Rectal smooth muscle tissue (tissue), 1 donor: ENCODE data around the gene FBXO22.
"Not testable (repeated sequence)": the region's sequence is repeated elsewhere in the genome, so short reads cannot be mapped to it uniquely, and the experiment has no call there.

ENCODE experiments used
- H3K27ac ChIP-seq: one replicate; pipeline ENCODE4 v1.7.0; 2013; ENCODE audit warnings: low read depth, low read length, inconsistent platforms
- H3K27me3 ChIP-seq: one replicate; pipeline ENCODE4 v1.7.0; 2013; ENCODE audit warnings: low read length; ENCODE audit not compliant: control insufficient read depth, insufficient read depth
- H3K36me3 ChIP-seq: one replicate; pipeline ENCODE4 v1.7.0; 2013; ENCODE audit warnings: low read length; ENCODE audit not compliant: control insufficient read depth, insufficient read depth
- H3K4me1 ChIP-seq: one replicate; pipeline ENCODE4 v1.7.0; 2013; ENCODE audit warnings: low read length; ENCODE audit not compliant: control insufficient read depth, insufficient read depth
- H3K4me3 ChIP-seq: one replicate; pipeline ENCODE4 v1.7.0; 2013; ENCODE audit warnings: low read length
- H3K9ac ChIP-seq: one replicate; pipeline ENCODE4 v1.7.0; 2013; ENCODE audit warnings: low read length

Gene FBXO22

DNA sequence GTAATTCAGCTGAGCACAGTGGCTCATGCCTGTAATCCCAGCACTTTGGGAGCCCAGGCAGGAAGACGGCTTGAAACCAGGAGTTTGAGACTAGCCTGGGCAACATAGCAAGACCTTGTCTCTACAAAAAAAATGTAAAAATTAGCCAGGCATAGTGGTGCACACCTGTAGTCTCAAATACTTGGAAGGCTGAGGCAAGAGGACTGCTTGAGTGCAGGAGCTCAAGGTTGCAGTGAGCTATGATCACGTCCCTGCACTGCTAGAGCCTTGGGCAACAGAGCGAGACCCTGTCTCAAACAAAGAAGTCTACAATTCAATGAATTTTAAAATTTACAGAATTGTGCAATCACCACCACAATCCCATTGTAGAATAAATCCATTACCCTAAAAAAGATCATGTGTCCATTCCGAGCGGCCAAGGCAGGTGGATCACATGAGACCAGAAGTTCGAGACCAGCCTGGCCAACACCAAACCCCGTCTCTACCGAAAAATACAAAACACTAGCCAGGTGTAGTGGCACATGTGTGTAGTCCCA is 45.2 kb downstream of the FBXO22 start:
- no peaks in the 10 kb centered on the region for H3K36me3 ChIP-seq
- no peak overlapping the region for H3K4me3 ChIP-seq
- no peaks in the 10 kb centered on the region for H3K4me1 ChIP-seq
- no peak overlapping the region for H3K27ac ChIP-seq
- H3K9ac ChIP-seq = no peak overlapping the region
- H3K27me3 ChIP-seq = no peaks in the 10 kb centered on the region

DNA sequence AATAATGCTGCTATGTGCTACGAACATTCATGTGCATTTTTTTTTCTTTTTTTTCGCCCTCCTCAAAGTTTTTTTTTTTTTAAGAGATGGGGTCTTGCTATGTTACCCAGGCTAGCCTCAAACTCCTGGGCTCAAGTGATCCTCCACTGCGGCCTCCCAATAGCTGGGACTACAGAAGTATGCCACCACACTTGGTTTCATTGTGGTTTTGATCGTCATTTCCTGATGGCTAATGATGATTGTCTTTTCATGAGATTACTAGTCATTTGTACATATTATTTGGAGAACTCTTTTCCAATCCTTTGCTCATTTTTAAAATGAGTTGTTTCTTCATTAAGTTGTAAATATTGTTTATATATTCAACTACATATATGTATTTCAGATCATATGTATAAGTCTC is 48.8 kb downstream of the FBXO22 start:
- H3K9ac ChIP-seq = no peak overlapping the region
- H3K27me3 ChIP-seq = no peaks in the 10 kb centered on the region
- no peak overlapping the region for H3K4me3 ChIP-seq
- H3K36me3 ChIP-seq = no peaks in the 10 kb centered on the region
- H3K4me1 ChIP-seq = no peaks in the 10 kb centered on the region
- no peak overlapping the region for H3K27ac ChIP-seq

GRCh38 chr15:75955720-75956119 is 52.0 kb downstream of the FBXO22 start:
- H3K27ac ChIP-seq = no peak overlapping the region
- no peak overlapping the region for H3K4me3 ChIP-seq
- no peak overlapping the region for H3K9ac ChIP-seq
- no peaks in the 10 kb centered on the region for H3K27me3 ChIP-seq
- no peaks in the 10 kb centered on the region for H3K4me1 ChIP-seq
- H3K36me3 ChIP-seq = no peaks in the 10 kb centered on the region

GRCh38 chr15:75961331-75961730 is 57.7 kb downstream of the FBXO22 start:
- Histone ChIP-seq H3K36me3 (no peaks in the 10 kb centered on the region), H3K27me3 (no peaks in the 10 kb centered on the region), H3K27ac (no peak overlapping the region), H3K9ac (no peak overlapping the region), H3K4me3 (no peak overlapping the region), H3K4me1 (no peaks in the 10 kb centered on the region)

- H3K36me3 ChIP-seq = no peaks in the 10 kb centered on the region
- no peaks in the 10 kb centered on the region for H3K27me3 ChIP-seq
- H3K4me1 ChIP-seq = no peaks in the 10 kb centered on the region
- no peak overlapping the region for H3K9ac ChIP-seq
- H3K4me3 ChIP-seq = no peak overlapping the region
- H3K27ac ChIP-seq = no peak overlapping the region
These were observed 62.4 kb downstream of the FBXO22 start for GRCh38 chr15:75966073-75966472.

GRCh38 chr15:75976766-75977165 is 73.1 kb downstream of the FBXO22 start:
- not testable (repeated sequence) for H3K4me3 ChIP-seq, H3K27ac ChIP-seq, H3K27me3 ChIP-seq, H3K36me3 ChIP-seq, H3K9ac ChIP-seq, H3K4me1 ChIP-seq

GRCh38 chr15:75981149-75981815 is 77.6 kb downstream of the FBXO22 start:
- Histone ChIP-seq H3K4me1 (no peaks in the 10 kb centered on the region), H3K36me3 (no peaks in the 10 kb centered on the region), H3K27ac (no peak overlapping the region), H3K27me3 (no peaks in the 10 kb centered on the region), H3K9ac (no peak overlapping the region), H3K4me3 (no peak overlapping the region)

DNA sequence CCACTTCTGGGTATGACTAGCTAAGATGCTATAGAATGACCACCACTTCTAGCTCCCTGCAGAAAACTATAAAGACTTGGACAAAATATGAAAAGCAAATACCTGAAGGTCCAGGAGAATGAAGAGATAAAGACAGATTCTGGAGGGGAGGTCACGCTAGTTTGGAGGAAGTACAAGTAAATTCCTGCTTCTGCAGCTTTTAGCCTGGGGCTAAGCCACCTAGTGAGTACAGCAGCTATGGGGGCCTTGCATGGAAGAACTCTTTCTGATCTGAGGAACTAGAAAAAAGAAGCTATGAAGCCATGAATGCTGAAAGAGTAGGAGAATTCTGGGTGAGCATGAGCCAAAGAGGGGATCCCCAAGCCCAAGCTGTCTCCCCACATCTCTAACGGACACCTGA is 78.8 kb downstream of the FBXO22 start:
- H3K4me3 ChIP-seq = no peak overlapping the region
- no peaks in the 10 kb centered on the region for H3K27me3 ChIP-seq
- H3K36me3 ChIP-seq = no peaks in the 10 kb centered on the region
- no peak overlapping the region for H3K27ac ChIP-seq
- H3K4me1 ChIP-seq = no peaks in the 10 kb centered on the region
- no peak overlapping the region for H3K9ac ChIP-seq

DNA sequence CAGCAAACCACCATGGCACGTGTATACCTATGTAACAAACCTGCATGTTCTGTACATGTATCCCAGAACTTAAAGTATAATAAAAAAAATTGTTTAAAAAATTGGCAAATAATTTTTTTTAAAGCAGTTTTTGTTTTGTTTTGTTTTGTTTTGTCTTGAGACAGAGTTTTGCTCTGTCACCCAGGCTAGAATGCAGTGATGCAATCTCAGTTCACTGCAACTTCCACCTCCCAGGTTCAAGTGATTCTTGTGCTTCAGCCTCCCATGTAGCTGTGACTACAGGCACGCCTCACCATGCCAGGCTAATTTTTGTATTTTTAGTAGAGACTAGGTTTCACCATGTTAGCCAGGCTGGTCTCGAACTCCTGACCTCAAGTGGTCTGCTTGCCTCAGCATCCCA is 81.0 kb downstream of the FBXO22 start:
- not testable (repeated sequence) for H3K36me3 ChIP-seq, H3K27me3 ChIP-seq, H3K9ac ChIP-seq, H3K4me1 ChIP-seq, H3K27ac ChIP-seq, H3K4me3 ChIP-seq

DNA sequence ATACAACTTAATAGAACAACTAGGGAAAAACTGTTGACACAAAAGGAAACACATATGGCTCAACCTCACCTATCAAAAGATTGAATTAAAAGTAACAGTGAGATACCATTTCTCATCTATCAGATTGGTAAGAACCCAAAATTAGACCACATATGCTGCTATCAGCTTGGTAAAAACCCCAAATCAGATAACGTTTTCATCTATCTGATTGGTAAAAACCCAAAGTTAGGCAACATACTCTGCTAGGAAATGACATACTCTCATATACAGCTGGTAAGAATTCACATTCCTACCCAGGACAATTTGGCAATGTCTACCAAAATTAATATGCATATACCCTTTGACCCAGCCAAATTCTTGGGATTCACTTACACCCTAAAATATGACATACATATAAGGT is 82.3 kb downstream of the FBXO22 start:
- Histone ChIP-seq H3K4me3 (no peak overlapping the region), H3K27me3 (no peaks in the 10 kb centered on the region), H3K9ac (no peak overlapping the region), H3K4me1 (no peaks in the 10 kb centered on the region), H3K27ac (no peak overlapping the region), H3K36me3 (no peaks in the 10 kb centered on the region)

GRCh38 chr15:75989045-75989444 is 85.4 kb downstream of the FBXO22 start:
- no peak overlapping the region for H3K9ac ChIP-seq
- no peaks in the 10 kb centered on the region for H3K4me1 ChIP-seq
- no peaks in the 10 kb centered on the region for H3K36me3 ChIP-seq
- H3K27me3 ChIP-seq = no peaks in the 10 kb centered on the region
- H3K4me3 ChIP-seq = no peak overlapping the region
- no peak overlapping the region for H3K27ac ChIP-seq

DNA sequence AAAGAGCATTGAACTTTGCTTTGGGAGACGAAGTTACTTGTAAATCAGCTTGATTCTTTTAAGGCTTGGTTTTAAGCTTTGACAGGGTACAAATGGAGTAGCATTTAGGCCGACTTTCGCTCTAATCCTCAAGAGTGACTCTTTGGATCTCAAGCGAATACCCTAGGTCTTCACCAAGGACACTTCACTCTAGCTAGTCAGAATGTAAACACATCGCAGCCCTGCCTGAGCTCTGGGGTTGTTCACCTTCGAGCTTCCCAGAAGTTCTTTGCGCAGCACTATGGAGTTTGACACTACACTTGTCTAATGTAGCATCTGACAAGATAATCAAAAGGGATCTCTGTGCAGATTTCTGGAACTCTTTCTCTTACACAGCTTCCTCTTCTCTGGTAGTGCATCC is 86.2 kb downstream of the FBXO22 start:
- Histone ChIP-seq H3K36me3 (no peaks in the 10 kb centered on the region), H3K27ac (no peak overlapping the region), H3K4me3 (no peak overlapping the region), H3K4me1 (no peaks in the 10 kb centered on the region), H3K9ac (no peak overlapping the region), H3K27me3 (no peaks in the 10 kb centered on the region)
